ENCODE data around the gene ZNF423. TPM values are rescaled to one million over a fixed set of nuclear protein-coding genes. Genes with fewer than 3 reads are reported as not detected.

Gene ZNF423
- total RNA-seq, 1 donor from 2014 or later = 10.6 TPM

- H3K27ac ChIP-seq (ENCODE audit: low read depth, low read length) = no peak overlapping the region
- H3K4me1 ChIP-seq (ENCODE audit: insufficient read depth, low read length) = no peaks in the 10 kb centered on the region
- H3K4me2 ChIP-seq (ENCODE audit: low read length) = no peak overlapping the region
- H3K27me3 Mint-ChIP-seq (ENCODE audit: low read depth, unreplicated experiment) = peaks cover 5% of the 10 kb centered on the region
- no peak overlapping the region for H2AFZ ChIP-seq (ENCODE audit: low read depth, low read length)
- no peaks in the 10 kb centered on the region for H3K4me1 Mint-ChIP-seq (ENCODE audit: low read depth, unreplicated experiment)
- TF ChIP-seq, protein P1, sequence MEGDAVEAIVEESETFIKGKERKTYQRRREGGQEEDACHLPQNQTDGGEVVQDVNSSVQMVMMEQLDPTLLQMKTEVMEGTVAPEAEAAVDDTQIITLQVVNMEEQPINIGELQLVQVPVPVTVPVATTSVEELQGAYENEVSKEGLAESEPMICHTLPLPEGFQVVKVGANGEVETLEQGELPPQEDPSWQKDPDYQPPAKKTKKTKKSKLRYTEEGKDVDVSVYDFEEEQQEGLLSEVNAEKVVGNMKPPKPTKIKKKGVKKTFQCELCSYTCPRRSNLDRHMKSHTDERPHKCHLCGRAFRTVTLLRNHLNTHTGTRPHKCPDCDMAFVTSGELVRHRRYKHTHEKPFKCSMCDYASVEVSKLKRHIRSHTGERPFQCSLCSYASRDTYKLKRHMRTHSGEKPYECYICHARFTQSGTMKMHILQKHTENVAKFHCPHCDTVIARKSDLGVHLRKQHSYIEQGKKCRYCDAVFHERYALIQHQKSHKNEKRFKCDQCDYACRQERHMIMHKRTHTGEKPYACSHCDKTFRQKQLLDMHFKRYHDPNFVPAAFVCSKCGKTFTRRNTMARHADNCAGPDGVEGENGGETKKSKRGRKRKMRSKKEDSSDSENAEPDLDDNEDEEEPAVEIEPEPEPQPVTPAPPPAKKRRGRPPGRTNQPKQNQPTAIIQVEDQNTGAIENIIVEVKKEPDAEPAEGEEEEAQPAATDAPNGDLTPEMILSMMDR (IDR thresholded peaks at IDR 0.05; ENCODE audit: insufficient read depth, low read depth, low read length) = no peak
- TF ChIP-seq EZH2 (IDR thresholded peaks at IDR 0.05; ENCODE audit: insufficient read depth, low read length) = no peak
- no peaks in the 10 kb centered on the region for H3K27me3 ChIP-seq (ENCODE audit: insufficient read depth, low read length)
- H3K9ac ChIP-seq (ENCODE audit: low read length) = no peak overlapping the region
- H3K36me3 Mint-ChIP-seq (ENCODE audit: low read depth, unreplicated experiment) = peaks cover 3% of the 10 kb centered on the region
- H3K4me3 Mint-ChIP-seq (ENCODE audit: unreplicated experiment) = no peak overlapping the region
- H3K9me3 ChIP-seq (ENCODE audit: insufficient read depth, low read depth, low read length) = no peaks in the 10 kb centered on the region
- H3K27ac Mint-ChIP-seq (ENCODE audit: unreplicated experiment) = no peak overlapping the region
- no peaks in the 10 kb centered on the region for H3K9me3 Mint-ChIP-seq (ENCODE audit: unreplicated experiment)
- no peaks in the 10 kb centered on the region for H4K20me1 ChIP-seq (ENCODE audit: insufficient read depth, low read length)
- no peaks in the 10 kb centered on the region for H3K36me3 ChIP-seq (ENCODE audit: insufficient read depth, low read length)
- DNase-seq (ENCODE audit: low read depth) (no peak), FAIRE-seq (no peak)
- H3K4me3 ChIP-seq (ENCODE audit: insufficient read depth, low read depth, low read length) = no peak overlapping the region
- H3K79me2 ChIP-seq (ENCODE audit: insufficient read depth, low read length) = no peaks in the 10 kb centered on the region
These were observed 352.5 kb downstream of the ZNF423 start for GRCh38 chr16:49503256-49504022.

DNA sequence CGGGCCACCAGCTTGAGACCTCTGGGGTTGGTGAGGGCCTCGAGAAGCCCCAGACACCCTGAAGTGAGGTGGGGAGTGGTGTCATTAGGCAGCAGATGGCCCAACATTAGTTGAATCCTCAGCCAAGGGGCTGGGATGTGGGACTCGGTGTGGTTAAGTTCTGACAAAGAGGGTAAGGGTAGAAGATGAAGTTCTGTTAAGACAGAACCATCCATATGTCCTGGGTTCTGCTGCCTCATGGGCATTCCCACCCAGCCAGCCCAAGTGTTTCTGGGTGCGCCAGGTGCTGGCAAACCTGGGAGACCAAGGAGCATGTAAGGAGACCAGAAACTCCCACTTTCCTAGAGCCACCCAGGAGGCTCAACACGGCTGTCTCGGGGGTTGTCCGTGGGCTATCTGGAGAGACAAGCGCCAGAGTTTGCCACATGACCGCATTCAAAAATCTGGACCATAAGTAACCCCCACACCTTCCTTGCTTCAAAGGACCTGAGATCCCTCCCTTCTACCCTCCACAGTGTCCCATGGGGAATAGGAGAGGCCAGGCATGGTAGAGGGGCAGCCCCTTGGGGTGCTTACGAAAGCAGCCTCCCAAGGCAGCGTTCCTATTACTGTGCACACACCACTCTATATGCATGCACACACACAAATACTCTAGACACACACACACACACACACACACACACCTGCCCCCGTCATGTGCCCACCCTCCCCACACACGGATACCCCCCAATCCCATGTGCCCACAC is 353.6 kb downstream of the ZNF423 start:
- no peak for FAIRE-seq
- H3K36me3 Mint-ChIP-seq (ENCODE audit: low read depth, unreplicated experiment) = peaks cover 5% of the 10 kb centered on the region
- H3K27me3 ChIP-seq (ENCODE audit: insufficient read depth, low read length) = no peaks in the 10 kb centered on the region
- H3K9ac ChIP-seq (ENCODE audit: low read length) = no peak overlapping the region
- no peaks in the 10 kb centered on the region for H3K4me1 Mint-ChIP-seq (ENCODE audit: low read depth, unreplicated experiment)
- no peak for DNase-seq (ENCODE audit: low read depth)
- H3K9me3 Mint-ChIP-seq (ENCODE audit: unreplicated experiment) = no peaks in the 10 kb centered on the region
- H3K4me2 ChIP-seq (ENCODE audit: low read length) = no peak overlapping the region
- H3K27ac Mint-ChIP-seq (ENCODE audit: unreplicated experiment) = no peak overlapping the region
- H4K20me1 ChIP-seq (ENCODE audit: insufficient read depth, low read length) = no peaks in the 10 kb centered on the region
- H3K27ac ChIP-seq (ENCODE audit: low read depth, low read length) = no peak overlapping the region
- H3K79me2 ChIP-seq (ENCODE audit: insufficient read depth, low read length) = no peaks in the 10 kb centered on the region
- H3K27me3 Mint-ChIP-seq (ENCODE audit: low read depth, unreplicated experiment) = peaks cover 2% of the 10 kb centered on the region
- H2AFZ ChIP-seq (ENCODE audit: low read depth, low read length) = no peak overlapping the region
- H3K4me3 ChIP-seq (ENCODE audit: insufficient read depth, low read depth, low read length) = no peak overlapping the region
- no peak for TF ChIP-seq EZH2 (IDR thresholded peaks at IDR 0.05; ENCODE audit: insufficient read depth, low read length)
- TF ChIP-seq, protein P1 (IDR thresholded peaks at IDR 0.05; ENCODE audit: insufficient read depth, low read depth, low read length) = no peak
- H3K9me3 ChIP-seq (ENCODE audit: insufficient read depth, low read depth, low read length) = no peaks in the 10 kb centered on the region
- H3K36me3 ChIP-seq (ENCODE audit: insufficient read depth, low read length) = no peaks in the 10 kb centered on the region
- H3K4me3 Mint-ChIP-seq (ENCODE audit: unreplicated experiment) = no peak overlapping the region
- H3K4me1 ChIP-seq (ENCODE audit: insufficient read depth, low read length) = no peaks in the 10 kb centered on the region

Measured in astrocyte (in vitro differentiated cells and primary cell).